Activated CD8-positive, alpha-beta memory T cell treated with anti-CD3 and anti-CD28 coated beads, Interleukin-2, amount 50 U/mL, for 1 hour (primary cell): Measurements from ENCODE around the gene ASF1B.

Experiments
- DNase-seq: peaks from one replicate; pipeline ENCODE4 v3.0.0-alpha.2; 2020; ENCODE audit errors: extremely low read depth

Gene ASF1B

GRCh38 chr19:14085309-14085995 is 50.9 kb downstream of the ASF1B start, which contains the start of gene C19orf67:
Gene C19orf67 (minus strand): TSS chr19:14085783. CDS start chr19:14085627, 156 bp downstream.
- no peak for DNase-seq

DNA sequence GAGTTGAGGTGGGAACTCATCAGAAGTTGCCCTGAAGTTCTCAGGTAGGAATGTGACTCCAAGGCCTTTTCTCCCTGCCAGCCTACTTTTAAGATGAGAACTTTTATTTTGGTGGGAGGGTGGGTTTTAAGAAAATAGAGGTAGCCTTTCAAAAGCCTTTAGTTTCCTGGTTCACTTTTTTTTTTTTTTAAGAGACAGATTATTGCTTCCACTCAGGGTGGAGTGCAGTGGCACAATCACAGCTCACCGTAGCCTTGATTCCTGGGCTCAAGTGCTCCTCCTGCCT is 53.8 kb downstream of the ASF1B start:
- no peak for DNase-seq

DNA sequence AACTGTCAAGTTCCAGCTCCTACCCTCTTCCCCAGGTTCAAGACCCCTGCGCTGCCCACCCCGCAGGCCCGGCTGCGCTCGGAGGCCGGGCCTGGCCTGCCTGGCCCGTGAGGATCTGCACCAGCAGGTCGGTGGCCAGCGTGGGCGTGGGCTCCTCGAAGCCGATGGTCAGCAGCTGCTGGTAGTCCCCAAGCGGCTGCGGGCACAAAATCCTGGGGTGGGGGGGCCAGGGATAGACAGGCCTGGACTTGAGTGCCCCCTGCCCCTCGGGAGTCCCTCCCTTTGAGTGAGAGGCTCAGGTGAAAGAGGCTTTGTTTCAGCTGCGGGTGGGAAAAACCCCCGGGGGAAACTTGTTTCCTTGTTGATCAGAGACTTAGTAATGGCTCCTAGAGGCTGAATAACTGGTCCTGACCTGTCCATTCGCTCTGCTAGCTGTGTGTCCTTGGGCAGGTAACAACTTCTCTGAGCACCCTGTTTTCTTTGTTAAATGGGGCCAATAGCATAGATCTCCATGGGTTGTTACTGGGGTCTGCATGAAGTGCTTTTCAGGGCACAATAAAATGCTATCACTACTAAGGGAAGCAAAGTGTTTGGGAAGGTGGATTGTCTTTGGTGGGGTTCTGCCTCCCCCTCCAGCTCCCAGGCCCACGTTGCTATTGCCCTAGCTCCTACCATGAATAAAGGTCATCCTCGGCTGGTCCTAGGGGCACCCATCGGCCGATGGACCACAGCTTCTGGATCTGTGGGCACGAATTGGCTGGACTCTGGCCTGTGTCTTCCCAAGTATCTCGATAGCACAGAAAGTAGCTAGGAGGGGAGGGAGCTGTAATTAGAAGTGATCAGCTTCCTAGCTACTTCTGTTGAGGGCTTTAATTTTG is 54.4 kb downstream of the ASF1B start:
- DNase-seq: no peak

DNA sequence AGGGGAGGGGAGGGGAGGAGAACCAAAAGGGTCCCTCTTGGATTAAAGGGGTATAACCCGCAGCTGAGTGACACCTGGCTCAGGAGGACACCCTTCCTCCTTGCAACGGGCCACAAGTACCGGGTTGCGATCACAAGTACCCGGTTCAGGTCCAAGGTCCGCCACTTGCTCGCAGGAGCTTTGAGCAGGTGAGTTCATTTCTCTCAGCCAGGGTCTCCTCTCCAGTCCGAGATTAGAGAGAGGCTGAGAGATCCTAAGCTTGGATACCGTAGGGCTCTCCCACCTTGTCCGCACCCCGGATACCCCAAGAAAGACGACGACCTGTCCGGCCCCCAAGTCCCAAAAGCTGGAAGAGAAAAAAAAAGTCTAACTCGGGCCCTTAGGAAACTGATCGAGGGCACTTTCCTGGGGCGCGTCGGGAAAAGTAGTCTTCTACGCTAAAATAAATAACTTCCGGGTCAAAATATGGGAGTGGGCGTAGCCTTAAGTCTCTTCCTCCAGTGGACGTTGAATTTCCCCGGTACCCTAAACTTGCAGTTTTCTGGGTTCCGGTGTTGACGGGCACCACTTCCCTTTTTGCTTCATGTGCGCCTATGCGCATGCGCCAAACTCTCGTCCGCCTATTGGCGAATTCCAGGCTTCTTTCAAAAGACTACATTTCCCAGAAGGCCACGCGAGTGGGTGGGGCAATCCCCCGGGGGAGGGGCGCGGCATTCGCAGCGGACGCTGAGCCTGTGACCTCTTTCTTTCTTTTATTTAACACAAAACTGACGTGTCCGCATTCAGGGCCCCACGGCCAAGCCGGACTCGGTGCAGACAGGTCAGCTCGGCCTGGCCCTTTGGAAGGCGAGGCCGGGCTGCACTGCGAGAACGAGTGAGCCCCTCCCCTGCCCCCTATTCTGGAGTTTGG is 55.2 kb downstream of the ASF1B start:
- DNase-seq: peak; percentile 98

GRCh38 chr19:14078411-14078810 is 58.0 kb downstream of the ASF1B start:
- no peak for DNase-seq

DNA sequence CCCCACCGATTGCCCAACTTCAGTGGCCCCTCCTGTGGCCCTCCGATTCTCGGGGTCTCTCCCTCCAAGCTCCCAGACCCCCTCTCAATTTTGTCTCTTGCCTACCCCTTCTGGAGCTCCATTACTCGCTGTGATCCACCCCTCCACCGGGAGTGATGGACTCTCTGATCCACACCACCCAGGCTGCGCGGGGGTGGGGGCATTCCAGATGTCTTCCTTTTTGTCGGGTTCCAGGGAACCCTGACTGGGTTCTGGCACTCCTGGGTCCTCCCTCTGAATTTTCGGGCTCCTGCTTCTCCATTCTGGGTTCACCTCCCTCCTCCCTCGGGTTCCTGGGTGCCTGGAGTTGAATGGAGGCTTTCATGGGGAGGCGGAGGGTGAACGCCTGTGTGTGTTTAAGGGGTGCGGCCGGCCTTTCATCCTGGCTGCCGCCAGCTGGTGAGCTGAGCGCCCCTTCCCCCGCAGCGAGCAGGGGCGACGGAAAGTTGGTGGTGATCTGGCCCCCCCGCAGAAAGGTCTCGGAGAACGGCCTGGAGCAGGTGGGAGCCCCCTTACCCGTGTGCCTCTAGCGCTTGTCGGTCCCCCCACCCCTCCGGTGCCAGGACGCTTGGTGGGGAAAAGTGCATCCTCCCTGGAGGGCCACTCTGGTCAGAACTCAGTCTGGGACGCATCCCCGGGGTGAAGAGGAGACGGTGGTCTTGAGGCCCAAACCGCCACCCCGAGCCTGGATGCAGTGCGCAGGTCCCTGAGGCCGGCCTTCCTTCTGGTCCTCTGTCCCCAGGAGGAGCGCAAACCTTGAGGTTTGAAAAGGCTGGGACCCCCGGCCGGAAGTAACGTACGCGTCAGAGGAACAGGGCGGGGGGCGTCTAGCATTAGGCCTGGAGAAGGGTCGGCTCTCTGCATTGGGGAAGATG is 62.2 kb downstream of the ASF1B start:
- no peak for DNase-seq

DNA sequence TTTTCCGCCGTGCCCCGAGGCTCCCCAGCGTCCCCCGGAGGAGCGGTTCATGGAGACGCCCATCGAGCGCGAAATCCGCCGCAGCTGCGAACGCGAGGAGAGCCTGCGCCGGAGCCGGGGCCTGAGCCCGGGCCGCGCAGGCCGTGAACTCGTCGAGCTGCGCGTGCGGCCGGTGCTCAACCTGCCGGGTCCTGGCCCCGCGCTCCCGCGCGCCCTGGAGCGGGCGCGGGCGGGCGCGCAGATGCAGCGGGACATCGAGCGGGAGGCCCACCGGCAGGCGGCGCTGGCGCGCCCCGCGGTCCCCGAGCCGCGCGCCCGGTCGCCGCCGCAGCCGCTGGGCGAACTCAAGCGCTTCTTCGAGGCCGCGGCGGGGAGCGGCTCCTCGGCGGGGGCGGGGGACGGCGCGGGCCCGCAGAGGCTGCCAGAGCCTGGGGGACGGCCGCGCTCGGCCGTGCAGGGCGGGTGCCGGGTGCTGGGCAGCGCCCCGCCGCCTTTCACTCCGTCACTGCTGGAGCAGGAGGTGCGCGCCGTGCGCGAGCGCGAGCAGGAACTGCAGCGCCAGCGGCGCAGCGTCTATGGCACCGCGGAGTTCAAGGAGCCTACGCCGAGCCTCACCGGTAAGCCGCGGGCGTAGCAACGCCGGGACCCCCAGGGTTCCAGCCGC is 63.0 kb downstream of the ASF1B start:
- no peak for DNase-seq

GRCh38 chr19:14072535-14073260 is 63.7 kb downstream of the ASF1B start, which contains the start of gene MISP3:
Gene MISP3 (plus strand): TSS chr19:14072786. CDS start chr19:14073310, 524 bp downstream.
- DNase-seq: no peak

- no peak for DNase-seq
Measured at GRCh38 chr19:14070268-14071050, 65.9 kb downstream of the ASF1B start.
